ENCODE results near the gene SCGN.

The SCGN gene

GRCh38 chr6:25652007-25652515 is at the start of gene SCGN:
SCGN (plus strand) TSS chr6:25652215; CDS start chr6:25652404, 189 bp downstream.
- no peak within 1 kb of the TSS for H3K4me2 ChIP-seq (ENCODE audit: low read length)
- H3K27me3 ChIP-seq (ENCODE audit: control insufficient read depth, low read length) = peaks cover 19% of the 10 kb centered on the region
- TF ChIP-seq EZH2phosphoT487 (IDR thresholded peaks at IDR 0.05; ENCODE audit: borderline replicate concordance, low read length) = no peak
- no peak for TF ChIP-seq CTCF (IDR thresholded peaks at IDR 0.05; ENCODE audit: low read depth, low read length, poor library complexity, severe bottlenecking)
- no peaks in the 10 kb centered on the region for H3K79me2 ChIP-seq (ENCODE audit: control insufficient read depth, low read length)
- H3K4me1 ChIP-seq (ENCODE audit: control insufficient read depth, low read length) = no peaks in the 10 kb centered on the region
- no peaks in the 10 kb centered on the region for H3K36me3 ChIP-seq (ENCODE audit: control insufficient read depth, low read length)
- H3F3A ChIP-seq (ENCODE audit: control insufficient read depth, insufficient read depth) = no peaks in the 10 kb centered on the region
- no peaks in the 10 kb centered on the region for H3K9me3 ChIP-seq (ENCODE audit: control insufficient read depth, insufficient read depth, low read length)
- H3K9me2 ChIP-seq (replicated peaks; ENCODE audit: control insufficient read depth, low read length) = no peaks in the 10 kb centered on the region
- H4K20me1 ChIP-seq (ENCODE audit: control insufficient read depth, insufficient read depth, low read depth, low read length) = no peaks in the 10 kb centered on the region
- H3K27ac ChIP-seq (ENCODE audit: low read depth, low read length) = no peak within 1 kb of the TSS
- no peak within 1 kb of the TSS for H3K4me3 ChIP-seq (ENCODE audit: low read length)

GRCh38 chr6:25602674-25602982 is 49.4 kb upstream of the SCGN start:
- no peak overlapping the region for H3K4me3 ChIP-seq (ENCODE audit: low read length)
- H3K79me2 ChIP-seq (ENCODE audit: control insufficient read depth, low read length) = no peaks in the 10 kb centered on the region
- H3K9me3 ChIP-seq (ENCODE audit: control insufficient read depth, insufficient read depth, low read length) = no peaks in the 10 kb centered on the region
- H3K27me3 ChIP-seq (ENCODE audit: control insufficient read depth, low read length) = no peaks in the 10 kb centered on the region
- no peak overlapping the region for H3K27ac ChIP-seq (ENCODE audit: low read depth, low read length)
- no peaks in the 10 kb centered on the region for H3K9me2 ChIP-seq (replicated peaks; ENCODE audit: control insufficient read depth, low read length)
- no peaks in the 10 kb centered on the region for H3F3A ChIP-seq (ENCODE audit: control insufficient read depth, insufficient read depth)
- H3K4me2 ChIP-seq (ENCODE audit: low read length) = no peak overlapping the region
- H4K20me1 ChIP-seq (ENCODE audit: control insufficient read depth, insufficient read depth, low read depth, low read length) = no peaks in the 10 kb centered on the region
- no peaks in the 10 kb centered on the region for H3K36me3 ChIP-seq (ENCODE audit: control insufficient read depth, low read length)
- H3K4me1 ChIP-seq (ENCODE audit: control insufficient read depth, low read length) = peaks cover 9% of the 10 kb centered on the region
- TF ChIP-seq EZH2phosphoT487 (IDR thresholded peaks at IDR 0.05; ENCODE audit: borderline replicate concordance, low read length) = no peak
- no peak for TF ChIP-seq CTCF (IDR thresholded peaks at IDR 0.05; ENCODE audit: low read depth, low read length, poor library complexity, severe bottlenecking)

- Histone ChIP-seq H3K27ac (ENCODE audit: low read depth, low read length) (no peak overlapping the region), H3K9me2 (replicated peaks; ENCODE audit: control insufficient read depth, low read length) (no peaks in the 10 kb centered on the region), H3K36me3 (ENCODE audit: control insufficient read depth, low read length) (no peaks in the 10 kb centered on the region), H3K4me3 (ENCODE audit: low read length) (no peak overlapping the region), H3K27me3 (ENCODE audit: control insufficient read depth, low read length) (no peaks in the 10 kb centered on the region), H3K4me1 (ENCODE audit: control insufficient read depth, low read length) (peaks cover 9% of the 10 kb centered on the region), H3K9me3 (ENCODE audit: control insufficient read depth, insufficient read depth, low read length) (no peaks in the 10 kb centered on the region), H3K4me2 (ENCODE audit: low read length) (no peak overlapping the region), H3K79me2 (ENCODE audit: control insufficient read depth, low read length) (no peaks in the 10 kb centered on the region), H4K20me1 (ENCODE audit: control insufficient read depth, insufficient read depth, low read depth, low read length) (no peaks in the 10 kb centered on the region), H3F3A (ENCODE audit: control insufficient read depth, insufficient read depth) (no peaks in the 10 kb centered on the region)
- no peak for TF ChIP-seq EZH2phosphoT487 (IDR thresholded peaks at IDR 0.05; ENCODE audit: borderline replicate concordance, low read length)
- TF ChIP-seq CTCF (IDR thresholded peaks at IDR 0.05; ENCODE audit: low read depth, low read length, poor library complexity, severe bottlenecking) = no peak
Measured at GRCh38 chr6:25603251-25603650, 48.8 kb upstream of the SCGN start.
